GM18909 (cell line): Measurements from ENCODE around the gene CTBP1.

Source experiments
- ATAC-seq: cut with Tn5 transposase; IDR thresholded peaks from one replicate; pipeline ENCODE4 v1.9.1; 2021; ENCODE audit warnings: mild to moderate bottlenecking; ENCODE audit not compliant: unreplicated experiment, poor library complexity

CTBP1 gene

GRCh38 chr4:1201851-1202525 lies 46.9 kb downstream of the CTBP1 start:
- ATAC-seq, result peak; percentile 44

GRCh38 chr4:1200425-1201035 lies 48.4 kb downstream of the CTBP1 start:
- ATAC-seq, result peak; percentile 13

DNA sequence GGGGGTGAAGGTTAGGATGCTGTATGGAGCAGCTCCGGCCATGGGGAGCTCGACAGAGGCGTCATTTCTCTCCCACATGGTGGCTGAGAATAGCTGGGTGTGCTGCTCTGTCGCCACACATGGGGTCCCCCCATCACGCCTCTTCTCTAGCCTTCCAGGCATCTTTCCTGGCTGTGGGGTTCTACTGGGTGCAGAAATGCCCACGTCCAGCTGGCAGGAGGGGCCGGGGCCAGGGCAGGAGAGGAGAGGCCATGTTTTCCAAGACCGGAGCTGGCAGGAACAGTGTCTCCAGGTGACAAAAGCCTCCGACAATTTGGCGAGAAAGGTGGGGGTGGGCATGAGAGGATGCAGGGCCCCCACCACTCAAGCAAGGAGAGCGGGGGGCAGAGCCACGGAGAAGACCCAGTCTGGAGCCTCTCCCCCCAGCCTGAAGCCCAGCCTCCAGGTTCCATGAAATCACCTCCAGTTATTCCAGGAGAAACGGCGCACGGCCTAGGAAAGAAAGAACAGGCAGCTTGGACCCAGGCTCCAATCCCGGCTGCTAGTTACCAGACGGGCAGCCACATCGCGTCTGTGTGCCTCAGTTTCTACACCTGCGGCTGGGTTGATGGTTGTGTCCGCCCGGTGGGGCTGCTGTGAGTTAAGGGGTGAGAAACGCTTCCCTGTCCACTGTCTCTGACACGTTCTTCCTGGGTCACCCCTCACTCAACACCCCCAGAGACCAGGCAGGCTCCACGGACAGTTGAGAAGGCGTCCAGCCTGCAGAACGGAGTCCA lies 49.2 kb downstream of the CTBP1 start:
- no peak for ATAC-seq

- ATAC-seq, result no peak
Measured at GRCh38 chr4:1198098-1198844, 50.7 kb downstream of the CTBP1 start.

DNA sequence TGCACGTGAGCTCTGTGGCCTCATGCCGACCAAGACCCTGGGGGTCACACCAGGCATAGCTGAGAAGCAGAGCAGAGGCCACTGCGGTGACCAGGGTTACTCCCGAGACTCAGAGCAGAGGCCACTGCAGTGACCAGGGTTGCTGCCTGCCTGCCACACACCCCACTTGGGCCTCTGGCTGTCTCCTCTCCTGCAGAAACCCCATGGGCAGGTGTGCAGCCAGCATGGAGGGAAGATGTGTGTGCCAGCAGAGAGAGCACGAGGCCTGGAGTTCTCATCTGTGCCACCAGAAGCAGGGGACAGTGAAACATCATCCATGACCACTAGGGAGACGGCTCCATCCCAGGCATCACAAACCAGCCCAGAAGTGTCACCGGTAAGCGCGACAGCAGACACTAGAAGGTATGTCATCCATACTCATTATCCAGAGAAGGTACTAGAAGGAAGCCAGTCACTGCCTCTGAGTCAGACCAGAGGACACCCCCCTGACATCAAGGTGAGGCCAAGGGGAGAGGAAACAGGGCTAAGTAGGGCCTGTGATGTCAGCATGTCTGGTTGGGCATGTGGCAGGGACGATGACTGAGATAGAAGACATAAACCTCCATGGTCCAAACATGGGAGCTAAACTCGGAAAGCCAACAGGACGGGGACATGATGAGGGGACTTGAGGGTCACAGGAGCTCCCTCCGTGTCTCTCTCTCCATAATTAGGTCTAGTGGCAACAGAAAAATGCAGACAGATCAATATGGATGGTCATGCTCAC lies 52.3 kb downstream of the CTBP1 start:
- no peak for ATAC-seq

DNA sequence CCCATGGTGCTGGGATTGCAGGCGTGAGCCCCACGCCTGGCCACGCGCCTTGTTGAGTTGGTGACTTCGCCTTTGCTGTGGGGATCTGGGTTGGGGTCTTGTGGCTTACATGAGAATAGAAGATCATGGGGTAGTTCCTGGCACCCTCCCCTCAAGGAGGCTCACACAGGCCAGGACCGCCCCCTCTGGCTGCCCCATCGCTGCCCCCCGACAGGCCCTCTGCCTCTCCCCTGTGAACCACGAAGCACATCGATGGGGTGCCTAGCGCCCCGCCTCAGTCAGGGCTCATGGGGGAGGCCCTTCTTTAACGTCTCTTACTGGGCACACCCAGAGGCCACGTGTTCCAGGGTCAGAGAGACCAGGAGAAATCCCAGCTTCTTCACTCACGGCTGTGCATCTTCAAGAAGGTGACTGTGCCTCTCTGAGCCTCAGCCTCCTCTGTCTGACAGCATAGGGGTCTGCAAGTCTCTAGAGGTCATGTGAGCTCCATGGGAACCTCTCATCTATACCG lies 53.0 kb downstream of the CTBP1 start:
- ATAC-seq, result no peak

GRCh38 chr4:1195109-1195671 lies 53.7 kb downstream of the CTBP1 start:
- ATAC-seq, result no peak

DNA sequence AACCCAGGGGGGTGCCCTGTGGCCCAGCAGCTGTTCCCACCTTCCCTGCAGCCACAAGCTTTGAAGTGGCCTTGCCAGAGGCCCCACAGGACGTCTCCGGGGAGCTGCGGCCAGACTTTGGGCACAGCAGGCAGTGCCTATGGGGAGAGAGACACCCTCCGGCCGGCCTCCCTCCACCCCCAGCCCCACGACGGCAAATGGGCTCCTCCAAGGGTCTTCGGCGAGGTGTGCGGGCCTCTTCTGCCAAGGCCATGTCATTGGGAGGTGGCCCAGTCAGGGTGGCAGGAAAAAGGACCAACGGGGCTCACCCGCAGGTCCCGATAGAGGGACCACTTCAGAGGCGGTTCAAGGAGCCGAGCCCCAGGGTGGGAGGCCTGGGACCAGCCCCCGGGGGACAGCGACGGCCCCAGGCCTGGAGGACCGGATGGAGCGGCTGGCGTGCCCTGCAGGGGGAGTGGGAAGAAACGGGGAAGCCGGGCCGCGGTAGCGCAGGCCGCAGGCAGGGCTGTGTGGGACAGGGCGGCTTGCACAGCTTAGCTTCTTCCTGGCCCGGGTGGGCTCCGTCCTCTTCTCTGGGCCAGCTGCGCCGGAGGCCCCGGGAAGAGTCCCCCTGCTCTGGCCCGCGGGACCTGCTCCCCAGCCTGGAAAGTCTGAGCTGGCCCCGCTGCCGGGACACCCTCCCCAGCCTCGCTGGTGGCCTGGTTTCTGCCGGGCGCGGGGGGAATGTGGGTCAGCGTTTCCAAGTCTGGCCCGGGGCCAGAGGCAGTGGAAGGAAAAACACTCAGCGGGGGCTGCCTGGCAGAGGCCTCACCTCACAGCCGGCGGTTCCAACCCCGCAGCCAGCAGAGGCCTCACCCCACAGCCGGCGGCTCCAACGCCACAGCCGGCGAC lies 54.7 kb downstream of the CTBP1 start:
- ATAC-seq, result no peak

DNA sequence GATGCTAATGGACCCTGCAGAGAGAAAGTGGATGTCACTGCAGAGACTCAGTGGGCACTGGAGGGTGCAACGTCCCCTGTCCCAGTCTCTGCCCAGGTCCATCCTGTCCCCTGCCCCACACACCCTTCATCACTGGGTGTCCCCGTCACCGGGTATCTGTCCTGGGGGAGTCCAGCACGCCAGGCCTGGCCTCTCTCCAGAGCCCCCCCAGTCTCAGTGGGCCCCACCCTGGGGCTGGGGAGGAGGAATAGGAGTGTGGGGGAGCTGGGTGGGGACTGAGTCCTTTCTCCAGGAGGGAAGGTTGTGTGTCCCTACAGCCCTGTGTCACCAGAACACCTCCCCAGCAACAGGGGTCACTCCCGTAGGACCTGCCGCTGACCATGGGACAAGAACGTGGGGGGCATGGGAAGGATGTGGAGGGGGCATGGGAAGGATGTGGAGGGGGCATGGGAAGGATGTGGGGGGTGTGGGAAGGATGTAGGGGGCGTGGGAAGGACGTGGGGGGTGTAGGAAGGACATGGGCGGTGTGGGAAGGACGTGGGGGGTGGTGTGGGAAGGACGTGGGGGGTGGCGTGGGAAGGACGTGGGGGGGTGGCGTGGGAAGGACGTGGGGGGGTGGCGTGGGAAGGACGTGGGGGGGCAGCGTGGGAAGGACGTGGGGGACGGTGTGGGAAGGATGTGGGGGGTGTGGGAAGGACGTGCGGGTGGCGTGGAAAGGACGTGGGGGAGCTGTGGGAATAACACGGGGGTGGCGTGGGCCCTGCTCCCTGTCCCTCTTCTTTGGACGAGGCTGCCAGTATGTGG lies 55.5 kb downstream of the CTBP1 start:
- ATAC-seq, result no peak

GRCh38 chr4:1192493-1193205 lies 56.3 kb downstream of the CTBP1 start:
- ATAC-seq, result no peak

DNA sequence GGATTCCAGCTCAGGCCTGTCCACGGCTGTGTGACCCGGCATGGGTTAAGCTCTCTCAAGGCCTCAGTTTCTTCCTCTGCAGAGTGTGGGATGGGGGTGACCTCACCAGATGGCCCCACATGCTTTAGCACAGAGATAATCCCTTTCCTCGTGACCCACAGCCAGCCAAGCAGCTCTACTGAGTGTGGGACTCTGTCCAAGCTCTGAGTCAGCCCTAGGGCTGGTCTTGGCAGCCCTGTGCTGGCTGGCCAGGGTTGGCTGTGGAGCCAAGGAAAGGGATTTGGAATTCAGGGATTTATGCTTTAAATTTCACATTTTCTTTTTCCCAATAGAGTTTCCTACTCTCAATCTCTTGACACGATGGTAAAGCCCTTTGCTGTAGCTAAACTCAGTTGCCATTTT lies 56.8 kb downstream of the CTBP1 start:
- ATAC-seq, result no peak

DNA sequence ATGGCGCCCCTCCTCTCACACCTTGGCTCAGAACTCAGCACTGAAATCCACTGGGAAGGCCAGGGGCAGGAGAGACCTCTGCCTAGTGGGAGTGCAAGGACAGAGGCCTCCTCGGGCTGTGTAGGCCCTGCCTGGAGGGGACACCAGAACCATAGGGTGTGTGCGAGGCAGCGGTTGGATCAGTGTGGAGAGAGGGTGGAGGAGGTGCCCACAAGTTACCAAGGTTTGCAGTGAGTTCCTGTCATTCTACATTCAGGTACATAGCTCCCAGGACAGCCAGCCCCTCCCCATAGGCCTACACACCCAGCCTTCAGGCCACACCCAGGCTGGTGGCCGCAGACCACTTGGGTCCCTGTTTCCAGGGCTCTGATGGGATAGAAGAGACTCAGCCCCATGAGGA lies 57.3 kb downstream of the CTBP1 start:
- ATAC-seq, result no peak

GRCh38 chr4:1187182-1187581 lies 61.7 kb downstream of the CTBP1 start:
- peak; percentile 68 for ATAC-seq

DNA sequence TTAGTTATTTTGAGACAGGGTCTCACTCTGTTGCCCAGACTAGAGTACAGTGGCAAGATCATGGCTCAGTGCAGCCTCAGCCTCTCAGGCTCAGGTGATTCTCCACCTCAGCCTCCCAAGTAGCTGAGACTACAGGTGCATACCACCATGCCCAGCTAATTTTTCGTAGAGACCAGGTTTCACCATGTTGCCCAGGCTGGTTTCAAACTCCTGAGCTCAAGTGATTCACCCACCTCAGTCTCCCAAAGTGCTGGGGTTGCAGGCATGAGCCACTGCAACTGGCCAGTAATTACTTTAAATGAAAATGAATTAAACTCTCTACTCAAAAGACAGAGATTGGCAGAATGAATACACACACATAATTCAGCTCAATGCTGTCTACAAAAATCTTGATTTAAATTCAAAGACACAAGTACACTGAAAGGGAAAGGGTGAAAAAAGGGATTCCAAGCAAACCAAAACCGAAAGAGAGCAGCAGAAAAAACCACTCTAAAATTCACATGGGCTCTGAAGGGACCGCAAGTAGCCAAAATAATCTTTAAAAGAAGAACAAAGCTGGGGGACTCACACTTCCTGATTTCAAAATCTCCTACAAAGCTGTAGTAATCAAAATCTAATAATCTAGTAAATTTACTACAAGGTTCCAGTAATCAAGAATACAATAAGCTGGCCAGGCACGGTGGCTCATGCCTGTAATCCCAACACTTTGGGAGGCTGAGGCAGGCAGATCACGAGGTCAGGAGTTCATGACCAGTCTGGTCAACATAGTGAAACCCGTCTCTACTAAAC lies 64.8 kb downstream of the CTBP1 start:
- peak; percentile 59 for ATAC-seq

DNA sequence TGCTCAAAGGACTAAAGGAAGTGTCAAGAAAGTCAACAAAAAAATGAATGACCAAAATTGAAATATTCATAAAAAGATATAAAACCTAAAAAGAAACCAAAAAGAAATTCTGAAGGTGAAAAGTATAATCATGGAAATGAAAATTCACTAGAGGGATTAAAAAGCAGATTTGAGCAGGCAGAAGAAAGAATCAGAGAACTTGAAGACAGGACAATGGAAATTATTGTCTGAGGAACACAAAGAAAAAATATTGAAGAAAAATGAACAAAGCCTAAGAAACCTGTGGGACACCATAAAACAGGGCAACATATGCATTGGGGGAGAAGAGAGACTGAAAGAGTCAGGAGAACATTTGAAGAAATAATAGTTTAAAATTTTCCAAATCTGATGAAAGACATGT lies 66.6 kb downstream of the CTBP1 start:
- no peak for ATAC-seq

DNA sequence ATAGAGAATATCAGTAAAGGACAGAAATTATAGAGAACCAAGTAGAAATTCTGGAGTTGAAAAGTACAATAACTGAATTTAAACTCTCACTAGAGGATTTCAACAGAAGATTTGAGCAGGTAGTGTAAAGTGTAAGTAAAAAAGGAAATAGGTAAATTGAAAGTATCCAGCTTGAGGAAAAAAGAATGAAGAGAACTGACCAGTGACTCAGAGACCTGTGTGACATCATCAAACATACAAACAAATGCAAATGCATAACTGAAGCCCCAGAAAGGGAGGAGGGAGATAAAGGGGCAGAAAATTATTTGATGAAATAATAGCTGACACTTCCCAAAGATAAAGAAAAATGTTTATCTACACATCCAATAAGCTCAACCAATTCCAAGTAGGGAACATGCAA lies 68.3 kb downstream of the CTBP1 start:
- no peak for ATAC-seq
